PC-3 (cell line): Measurements from ENCODE around the gene GOLGA8H.
"Not testable (repeated sequence)": the region's sequence is repeated elsewhere in the genome, so short reads cannot be mapped to it uniquely, and the experiment has no call there.

ENCODE experiments used
- CTCF ChIP-seq: fragments of 300-600 bp; sonication (generic); conservative IDR thresholded peaks from 2 replicates; pipeline ENCODE4 v1.5.1; 2017; ENCODE audit warnings: antibody characterized with exemption, low read depth, mild to moderate bottlenecking, low read length
- EZH2 ChIP-seq: fragments of 300-600 bp; sonication (generic); IDR thresholded peaks from one replicate; pipeline ENCODE4 v1.6.1; 2017; ENCODE audit warnings: antibody characterized with exemption, mild to moderate bottlenecking, low read length; ENCODE audit not compliant: unreplicated experiment
- EZH2phosphoT487 ChIP-seq: fragments of 300-600 bp; sonication (generic); IDR thresholded peaks from 2 replicates; pipeline ENCODE4 v1.6.1; 2018; ENCODE audit warnings: mild to moderate bottlenecking, antibody characterized with exemption, low read length, borderline replicate concordance

DNA sequence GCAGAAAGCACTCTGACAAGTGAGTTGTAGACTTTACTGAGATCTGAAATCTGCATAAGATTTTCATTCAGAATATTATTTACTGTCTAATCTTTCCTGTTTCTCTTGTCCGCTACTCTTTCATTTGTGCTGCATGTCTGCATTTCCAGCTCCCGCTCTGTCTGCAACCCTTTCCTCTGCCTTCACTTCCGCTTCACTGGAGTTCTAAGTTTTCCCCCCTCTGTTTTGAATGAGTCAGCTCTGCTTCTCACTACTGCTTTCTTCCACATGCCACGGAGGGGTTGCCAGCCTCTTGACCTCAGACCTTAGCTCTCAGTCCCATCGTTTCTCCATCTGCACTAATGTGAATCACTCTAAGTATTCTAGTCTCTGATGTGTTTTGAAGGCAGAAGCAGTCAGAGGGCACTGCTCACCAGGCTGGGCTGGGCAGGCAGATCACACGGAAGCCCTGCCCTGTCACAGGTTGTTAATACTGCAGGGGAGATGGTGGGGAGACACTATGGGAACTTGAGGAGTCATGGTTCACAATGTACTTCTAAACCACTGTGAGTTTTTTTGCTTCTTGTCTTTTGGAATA, 24.3 kb upstream of the GOLGA8H start:
- TF ChIP-seq CTCF, EZH2, EZH2phosphoT487: not testable (repeated sequence)
